PC-3 (cell line): ENCODE results near the gene IFT43.

Experiments
- CTCF ChIP-seq: fragments of 300-600 bp; sonication (generic); conservative IDR thresholded peaks from 2 replicates; pipeline ENCODE4 v1.5.1; 2017; ENCODE audit warnings: antibody characterized with exemption, low read depth, mild to moderate bottlenecking, low read length
- EZH2 ChIP-seq: fragments of 300-600 bp; sonication (generic); IDR thresholded peaks from one replicate; pipeline ENCODE4 v1.6.1; 2017; ENCODE audit warnings: antibody characterized with exemption, mild to moderate bottlenecking, low read length; ENCODE audit not compliant: unreplicated experiment

DNA sequence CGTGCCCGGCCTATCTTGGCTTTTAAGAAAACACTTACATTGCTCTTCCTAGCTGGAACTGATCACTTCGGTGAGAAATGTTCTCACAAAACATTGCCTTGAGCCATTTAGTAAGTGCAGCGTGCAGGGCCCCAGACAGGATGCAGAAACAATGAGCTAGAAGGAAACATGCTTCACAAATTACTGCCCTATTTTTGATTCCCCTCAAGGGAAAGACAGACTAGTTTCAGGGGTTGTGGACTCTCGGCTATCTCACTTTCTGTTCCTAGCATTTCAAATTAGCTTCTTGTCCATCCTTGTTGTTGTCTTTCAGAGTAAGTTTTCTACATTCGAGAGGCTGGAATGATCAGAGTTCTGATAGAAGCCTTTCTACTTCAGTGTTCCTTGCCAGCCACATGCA is 25.3 kb upstream of the IFT43 start:
- TF ChIP-seq EZH2 = no peak
- TF ChIP-seq CTCF = no peak
